GM12874 (cell line): ENCODE data around the gene IGFBP7.

Experiments used
- CTCF ChIP-seq: IDR thresholded peaks from 2 replicates; pipeline ENCODE4 v1.5.1; 2011; ENCODE audit warnings: low read depth, mild to moderate bottlenecking, control low read depth, low read length, moderate library complexity; ENCODE audit not compliant: insufficient read depth

Gene IGFBP7

GRCh38 chr4:57059890-57060716 is 50.1 kb downstream of the IGFBP7 start:
- TF ChIP-seq CTCF, result no peak

GRCh38 chr4:57055886-57056285 is 54.3 kb downstream of the IGFBP7 start:
- no peak for TF ChIP-seq CTCF

DNA sequence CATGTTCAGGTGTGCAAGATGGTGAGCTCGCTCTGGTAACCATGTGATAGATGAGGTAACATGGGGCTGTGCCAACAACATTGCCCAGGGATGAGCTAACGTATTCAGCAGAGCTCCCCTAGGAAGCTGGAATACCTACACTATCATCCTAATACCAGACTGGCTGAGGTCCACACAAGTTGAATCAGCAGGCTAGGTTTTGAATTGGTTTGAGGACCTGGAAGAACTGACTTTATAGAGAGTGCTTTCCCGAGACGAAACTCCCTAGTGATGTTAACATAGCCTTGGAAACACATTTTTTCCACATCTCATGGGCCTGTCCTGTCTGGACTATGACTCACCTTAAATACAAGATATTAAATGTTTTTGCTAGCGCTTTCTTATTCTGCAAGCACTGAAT is 56.7 kb downstream of the IGFBP7 start:
- no peak for TF ChIP-seq CTCF

DNA sequence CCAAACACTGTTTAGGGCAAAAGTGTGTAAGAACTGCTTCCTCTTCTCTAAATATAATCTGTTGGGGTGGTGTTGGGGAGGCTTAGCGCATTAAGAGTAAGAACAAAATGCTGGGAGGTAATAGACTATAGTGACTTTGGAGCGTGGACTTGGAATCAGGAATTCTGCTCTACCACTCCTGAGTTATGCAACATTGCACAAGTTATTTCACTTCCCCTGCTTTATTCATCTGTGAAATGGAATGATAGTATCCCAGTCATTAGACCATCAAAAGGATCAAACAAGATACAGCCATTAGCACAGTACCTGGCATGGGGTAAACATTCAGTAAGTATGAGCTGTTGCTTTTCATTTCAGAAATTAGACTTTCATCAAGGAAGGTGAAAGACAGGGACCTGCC is 58.7 kb downstream of the IGFBP7 start:
- no peak for TF ChIP-seq CTCF

DNA sequence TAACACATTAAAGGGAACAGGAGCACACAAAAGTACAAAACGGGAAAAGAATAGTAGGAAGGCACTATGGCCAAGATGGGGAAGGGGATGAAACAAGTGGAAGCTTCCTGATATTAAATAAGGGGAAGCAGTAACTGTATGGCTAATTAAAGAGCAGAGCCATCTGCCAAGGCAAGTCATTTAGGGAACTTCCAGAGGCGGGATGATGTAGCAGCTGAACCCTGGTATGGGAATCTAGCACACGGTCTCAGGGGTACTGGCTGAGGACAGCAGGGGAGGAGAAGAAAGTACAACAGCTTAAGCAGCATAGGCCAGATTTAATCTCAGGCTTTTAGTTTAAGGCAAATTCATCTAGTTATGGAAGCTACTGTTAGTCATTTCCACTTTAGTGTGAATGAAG is 59.1 kb downstream of the IGFBP7 start:
- no peak for TF ChIP-seq CTCF

DNA sequence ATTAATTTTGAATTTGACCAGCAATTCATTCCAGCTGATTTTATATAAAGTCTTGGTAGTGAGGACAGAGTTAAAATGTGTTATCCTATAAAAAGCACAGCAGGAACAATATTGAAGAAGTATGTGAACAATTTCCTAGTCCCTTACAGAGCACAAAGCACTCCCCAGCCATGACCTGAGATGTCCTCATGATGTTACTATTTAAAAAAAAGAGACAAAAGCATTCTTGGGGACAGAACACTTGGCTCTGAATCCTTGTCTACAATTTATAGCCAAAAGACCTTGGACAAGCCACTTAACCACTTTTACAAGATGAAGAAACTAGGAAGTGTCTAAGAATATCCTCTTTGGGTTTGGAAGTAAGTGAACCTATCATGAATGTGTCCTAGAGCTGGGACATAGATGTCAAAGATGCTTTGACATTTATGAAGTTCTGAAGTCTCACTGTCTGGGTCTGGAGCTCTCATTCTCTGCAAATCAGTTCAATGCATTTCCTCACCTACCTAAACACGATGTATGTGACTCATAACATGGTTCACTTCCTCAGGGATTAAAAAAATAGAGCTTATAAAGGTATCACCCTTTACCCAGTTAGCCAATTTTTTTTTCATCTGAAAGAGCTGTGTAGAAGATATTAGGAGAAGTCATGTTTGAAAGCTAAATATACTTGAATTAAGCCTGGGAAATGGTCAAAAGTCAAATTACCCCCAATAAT is 61.4 kb downstream of the IGFBP7 start:
- no peak for TF ChIP-seq CTCF

DNA sequence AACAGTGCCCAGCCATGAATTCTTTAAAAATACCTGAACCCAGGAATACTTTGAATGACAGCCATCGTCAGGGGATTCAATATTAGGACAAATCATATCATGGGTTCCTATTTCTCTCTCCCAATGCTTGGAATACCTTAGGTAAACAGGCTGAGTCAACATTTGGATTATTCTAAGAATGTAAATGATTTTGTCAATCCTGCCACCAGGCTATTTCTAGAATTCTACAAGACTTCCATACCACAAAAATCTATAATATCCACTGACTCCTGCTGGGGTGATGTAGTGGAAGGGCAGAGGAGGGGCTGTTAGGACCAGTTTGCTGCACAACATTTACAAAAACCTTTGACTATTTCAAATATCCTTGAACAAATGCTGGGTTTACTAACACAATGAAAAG is 65.2 kb downstream of the IGFBP7 start:
- no peak for TF ChIP-seq CTCF
